H9 (cell line): ENCODE data around the gene SMIM14. TPM values are rescaled to one million over a fixed set of nuclear protein-coding genes. Genes with fewer than 3 reads are reported as not detected.

Experiments
- DNase-seq: peaks from one replicate; pipeline ENCODE4 v3.0.0-alpha.2; 2017
- H2AFZ ChIP-seq: one replicate; pipeline ENCODE4 v1.6.1; 2013; ENCODE audit warnings: mild to moderate bottlenecking, low read length, control low read depth, moderate library complexity
- H2AK5ac ChIP-seq: 2 replicates; pipeline ENCODE4 v1.6.1; 2013; ENCODE audit warnings: low read length, control low read depth, mixed read lengths; ENCODE audit not compliant: insufficient read length
- H2BK120ac ChIP-seq: one replicate; pipeline ENCODE4 v1.6.1; 2013; ENCODE audit warnings: low read depth, mild to moderate bottlenecking, low read length, control low read depth, inconsistent platforms; ENCODE audit not compliant: poor library complexity, severe bottlenecking
- H2BK12ac ChIP-seq: 2 replicates; pipeline ENCODE4 v1.6.1; 2013; ENCODE audit warnings: low read length, control low read depth, mixed read lengths, low read depth; ENCODE audit not compliant: insufficient read length
- H2BK15ac ChIP-seq: 2 replicates; pipeline ENCODE4 v1.6.1; 2013; ENCODE audit warnings: low read depth, low read length, control low read depth
- H2BK20ac ChIP-seq: one replicate; pipeline ENCODE4 v1.6.1; 2013; ENCODE audit warnings: low read depth, mild to moderate bottlenecking, low read length, control low read depth, inconsistent platforms; ENCODE audit not compliant: poor library complexity, severe bottlenecking
- H2BK5ac ChIP-seq: 2 replicates; pipeline ENCODE4 v1.6.1; 2013; ENCODE audit warnings: low read length, control low read depth, mixed read lengths; ENCODE audit not compliant: insufficient read length
- H3K14ac ChIP-seq: 2 replicates; pipeline ENCODE4 v1.6.1; 2013; ENCODE audit warnings: low read length, control low read depth; ENCODE audit not compliant: insufficient read depth
- H3K18ac ChIP-seq: 2 replicates; pipeline ENCODE4 v1.6.1; 2013; ENCODE audit warnings: low read depth, mild to moderate bottlenecking, mixed read lengths, low read length, control low read depth; ENCODE audit not compliant: insufficient read length
- H3K23ac ChIP-seq: 2 replicates; pipeline ENCODE4 v1.6.1; 2013; ENCODE audit warnings: low read length, control low read depth, mixed read lengths, low read depth; ENCODE audit not compliant: insufficient read length
- H3K23me2 ChIP-seq: 2 replicates; pipeline ENCODE4 v1.6.1; 2013; ENCODE audit warnings: low read depth, mild to moderate bottlenecking, mixed read lengths, low read length, control low read depth; ENCODE audit not compliant: insufficient read length, poor library complexity, severe bottlenecking
- H3K27ac ChIP-seq: 2 replicates; pipeline ENCODE4 v1.5.1; 2013; ENCODE audit warnings: low read length, control low read depth, mixed read lengths, low read depth; ENCODE audit not compliant: insufficient read length
- H3K27me3 ChIP-seq: 2 replicates; pipeline ENCODE4 v1.6.1; 2013; ENCODE audit warnings: low read length, control low read depth, inconsistent platforms; ENCODE audit not compliant: insufficient read depth
- H3K4ac ChIP-seq: 2 replicates; pipeline ENCODE4 v1.6.1; 2013; ENCODE audit warnings: low read depth, mild to moderate bottlenecking, control low read depth, inconsistent platforms, low read length, moderate library complexity
- H3K4me1 ChIP-seq: 2 replicates; pipeline ENCODE4 v1.6.1; 2013; ENCODE audit warnings: low read length, control low read depth, inconsistent platforms; ENCODE audit not compliant: insufficient read depth
- H3K4me2 ChIP-seq: 2 replicates; pipeline ENCODE4 v1.6.1; 2013; ENCODE audit warnings: low read length, control low read depth, mixed read lengths; ENCODE audit not compliant: insufficient read length, insufficient read depth
- H3K56ac ChIP-seq: 2 replicates; pipeline ENCODE4 v1.6.1; 2013; ENCODE audit warnings: low read depth, mild to moderate bottlenecking, mixed read lengths, low read length, control low read depth; ENCODE audit not compliant: insufficient read length
- H3K79me1 ChIP-seq: 2 replicates; pipeline ENCODE4 v1.6.1; 2013; ENCODE audit warnings: low read depth, mild to moderate bottlenecking, moderate library complexity, low read length, control low read depth, inconsistent platforms; ENCODE audit not compliant: insufficient read depth, poor library complexity, severe bottlenecking
- H3K79me2 ChIP-seq: 2 replicates; pipeline ENCODE4 v1.6.1; 2013; ENCODE audit warnings: low read length, control low read depth, inconsistent platforms; ENCODE audit not compliant: insufficient read depth
- H3K9ac ChIP-seq: 2 replicates; pipeline ENCODE4 v1.6.1; 2013; ENCODE audit warnings: low read length, control low read depth, mixed read lengths; ENCODE audit not compliant: insufficient read length; ENCODE audit errors: extremely low read depth
- H3K9me3 ChIP-seq: one replicate; pipeline ENCODE4 v1.6.1; 2013; ENCODE audit warnings: low read depth, low read length, inconsistent platforms; ENCODE audit not compliant: control insufficient read depth
- H3T11ph ChIP-seq: one replicate; pipeline ENCODE4 v1.6.1; 2013; ENCODE audit warnings: mild to moderate bottlenecking, low read length, control low read depth, inconsistent platforms
- H4K20me1 ChIP-seq: one replicate; pipeline ENCODE4 v1.6.1; 2013; ENCODE audit not compliant: control insufficient read depth, insufficient read length, insufficient read depth
- H4K5ac ChIP-seq: 2 replicates; pipeline ENCODE4 v1.6.1; 2013; ENCODE audit warnings: low read depth, mild to moderate bottlenecking, mixed read lengths, low read length, control low read depth; ENCODE audit not compliant: insufficient read length
- H4K8ac ChIP-seq: replicated peaks from 2 replicates; pipeline ENCODE4 v1.6.1; 2013; ENCODE audit warnings: low read length, control low read depth, mixed read lengths, low read depth; ENCODE audit not compliant: insufficient read length
- H4K91ac ChIP-seq: 2 replicates; pipeline ENCODE4 v1.6.1; 2013; ENCODE audit warnings: low read depth, mild to moderate bottlenecking, moderate library complexity, mixed read lengths, low read length, control low read depth; ENCODE audit not compliant: insufficient read length
- H3K27ac Mint-ChIP-seq, 3 experiments: 2 replicates in 2 of 3; 3 replicates in 1 of 3; pipeline ENCODE4 v1.8.0; 2020 to 2021; ENCODE audit warnings: mixed read lengths in 3 of 3, mild to moderate bottlenecking in 1 of 3, moderate library complexity in 1 of 3
- H3K27me3 Mint-ChIP-seq: 2 replicates; pipeline ENCODE4 v1.8.0; 2021; ENCODE audit warnings: low read depth, mild to moderate bottlenecking, moderate library complexity, mixed read lengths
- H3K36me3 Mint-ChIP-seq, 3 experiments: 2 replicates in 2 of 3; 3 replicates in 1 of 3; pipeline ENCODE4 v1.8.0; 2020 to 2021; ENCODE audit warnings: low read depth in 3 of 3, mixed read lengths in 3 of 3; ENCODE audit not compliant: insufficient read depth in 1 of 3
- H3K4me1 Mint-ChIP-seq, 2 experiments: 2 replicates each; pipeline ENCODE4 v1.8.0; 2020; ENCODE audit warnings: mixed read lengths in 2 of 2
- H3K4me3 Mint-ChIP-seq, 2 experiments: 2 replicates in 1 of 2; 3 replicates in 1 of 2; pipeline ENCODE4 v1.8.0; 2020 to 2021; ENCODE audit warnings: mild to moderate bottlenecking in 2 of 2, mixed read lengths in 2 of 2, moderate library complexity in 1 of 2
- H3K9me3 Mint-ChIP-seq, 2 experiments: 2 replicates in 1 of 2; 3 replicates in 1 of 2; pipeline ENCODE4 v1.8.0; 2020; ENCODE audit warnings: mild to moderate bottlenecking in 2 of 2, mixed read lengths in 2 of 2, moderate library complexity in 1 of 2
- CTCF ChIP-seq: fragments of 200-600 bp; sonication (generic); conservative IDR thresholded peaks from 3 replicates; pipeline ENCODE4 v1.8.0; 2021; ENCODE audit warnings: antibody characterized with exemption, mild to moderate bottlenecking
- WGBS: extraction: QIAGEN DNeasy Blood & Tissue Kit; methylation state at CpG from one replicate; pipeline ENCODE4 v1.1.7; 2013; ENCODE audit warnings: missing lambda C conversion rate, low lambda C conversion rate, mixed read lengths; ENCODE audit not compliant: insufficient read length; ENCODE audit errors: extremely low coverage; 5-methylcytosine and 5-hydroxymethylcytosine counted together
- total RNA-seq: library from RNA; stranded (reverse); gene quantifications from 2 replicates; pipeline ENCODE4 v1.2.1, GENCODE V29; 2021

SMIM14 gene
- total RNA-seq, 1 experiment from 2014 or later = 19.4 TPM

GRCh38 chr4:39667706-39668105 lies 29.0 kb upstream of the SMIM14 start:
- H3K36me3 Mint-ChIP-seq = no peaks in the 10 kb centered on the region; a peak in 1 of 7 replicates
- no peaks in the 10 kb centered on the region for H3K27me3 Mint-ChIP-seq
- Histone ChIP-seq H3K56ac (no peak overlapping the region), H4K20me1 (no peaks in the 10 kb centered on the region), H3K23ac (no peak overlapping the region), H3K4ac (no peak overlapping the region), H3K18ac (no peak overlapping the region), H3K4me2 (no peak overlapping the region), H3T11ph (no peak overlapping the region), H2BK5ac (no peak overlapping the region), H3K79me2 (no peaks in the 10 kb centered on the region), H2BK20ac (no peak overlapping the region), H2AK5ac (no peak overlapping the region), H2BK120ac (no peak overlapping the region), H2BK15ac (no peak overlapping the region), H2BK12ac (no peak overlapping the region), H4K5ac (no peak overlapping the region), H3K79me1 (no peaks in the 10 kb centered on the region), H3K9me3 (no peaks in the 10 kb centered on the region), H3K14ac (no peak overlapping the region), H4K91ac (no peak overlapping the region), H3K27ac (no peak overlapping the region), H3K27me3 (no peaks in the 10 kb centered on the region), H2AFZ (no peak overlapping the region), H3K9ac (no peak overlapping the region), H3K4me1 (no peaks in the 10 kb centered on the region), H4K8ac (no peak overlapping the region), H3K23me2 (no peaks in the 10 kb centered on the region)
- no peaks in the 10 kb centered on the region for H3K4me1 Mint-ChIP-seq
- no CpG with 5 or more reads among the region's 1 CpG for WGBS
- TF ChIP-seq CTCF = no peak
- H3K4me3 Mint-ChIP-seq = no peak overlapping the region
- no peak for DNase-seq
- no peak overlapping the region for H3K27ac Mint-ChIP-seq
- peaks cover 0 to 3% of the 10 kb centered on the region in 2 experiments; a peak in 2 of 5 replicates for H3K9me3 Mint-ChIP-seq
